Liver (tissue), 3 donors: Measurements from ENCODE around the gene CDKN3.

Experiments
- FOXA1 ChIP-seq: IDR thresholded peaks from 2 replicates; pipeline ENCODE4 v1.6.1; 2016; ENCODE audit warnings: antibody characterized with exemption
- GABPA ChIP-seq, 2 donors: IDR thresholded peaks in 1 of 2; conservative IDR thresholded peaks in 1 of 2; 2 replicates each; pipeline ENCODE4 v1.6.1; 2016; ENCODE audit warnings: antibody characterized with exemption in 2 of 2, mild to moderate bottlenecking in 1 of 2, moderate library complexity in 1 of 2
- HNF4A ChIP-seq, 2 donors: conservative IDR thresholded peaks; 2 replicates each; pipeline ENCODE4 v1.6.1; 2016; ENCODE audit warnings: antibody characterized with exemption in 2 of 2, mild to moderate bottlenecking in 2 of 2
- RAD21 ChIP-seq, 2 donors: IDR thresholded peaks; 2 replicates each; pipeline ENCODE4 v1.6.1; 2016; ENCODE audit warnings: antibody characterized with exemption in 2 of 2, mild to moderate bottlenecking in 2 of 2
- RXRA ChIP-seq, 2 donors: IDR thresholded peaks; 2 replicates each; pipeline ENCODE4 v1.6.1; 2017 to 2018; ENCODE audit warnings: antibody characterized with exemption in 2 of 2, mild to moderate bottlenecking in 1 of 2
- TAF1 ChIP-seq: conservative IDR thresholded peaks from 2 replicates; pipeline ENCODE4 v1.6.1; 2016; ENCODE audit warnings: antibody characterized with exemption, mild to moderate bottlenecking
- YY1 ChIP-seq: IDR thresholded peaks from 2 replicates; pipeline ENCODE4 v1.6.1; 2016; ENCODE audit warnings: antibody characterized with exemption, mild to moderate bottlenecking
- TF ChIP-seq, protein P1 (sequence below): IDR thresholded peaks from 2 replicates; pipeline ENCODE4 v1.6.1; 2016; ENCODE audit warnings: antibody characterized with exemption
- TF ChIP-seq, protein P2 (sequence below): fragments of 150-350 bp; IDR thresholded peaks from 2 replicates; pipeline ENCODE4 v1.5.1; 2017; ENCODE audit warnings: improper control_type of control experiment, low read depth, low read length; ENCODE audit not compliant: missing input control
- TF ChIP-seq, protein P3 (sequence below): IDR thresholded peaks from 2 replicates; pipeline ENCODE4 v1.6.1; 2016; ENCODE audit warnings: antibody characterized with exemption
- TF ChIP-seq, protein P4 (sequence below): IDR thresholded peaks from 2 replicates; pipeline ENCODE4 v1.6.1; 2016; ENCODE audit warnings: antibody characterized with exemption, mild to moderate bottlenecking
- TF ChIP-seq, protein P5 (sequence below): IDR thresholded peaks from 2 replicates; pipeline ENCODE4 v1.6.1; 2016; ENCODE audit warnings: antibody characterized with exemption
- donor health status: healthy.
- donor health status: healthy.

DNA sequence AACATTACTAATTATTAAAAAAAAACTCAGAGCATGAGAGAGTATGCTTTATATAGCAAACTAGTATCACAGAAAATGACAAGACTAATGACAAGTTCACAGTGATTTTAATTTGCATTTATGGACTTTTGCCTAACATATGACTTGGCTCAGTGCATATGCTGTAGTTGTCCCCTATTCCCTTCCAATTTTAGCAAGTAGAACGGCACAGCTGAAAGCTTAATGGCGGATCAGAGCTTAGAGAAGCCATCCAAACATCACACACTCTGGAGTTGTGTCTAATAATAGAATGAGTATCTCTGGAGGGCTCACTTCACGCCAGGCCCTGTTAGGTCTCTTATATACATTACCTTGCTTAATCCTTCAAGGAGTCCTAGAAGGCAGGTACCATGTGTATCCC, 31.1 kb downstream of the CDKN3 start:
- TF ChIP-seq, protein P1, sequence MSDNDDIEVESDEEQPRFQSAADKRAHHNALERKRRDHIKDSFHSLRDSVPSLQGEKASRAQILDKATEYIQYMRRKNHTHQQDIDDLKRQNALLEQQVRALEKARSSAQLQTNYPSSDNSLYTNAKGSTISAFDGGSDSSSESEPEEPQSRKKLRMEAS = no peak
- TF ChIP-seq FOXA1 = no peak
- TF ChIP-seq, protein P2, sequence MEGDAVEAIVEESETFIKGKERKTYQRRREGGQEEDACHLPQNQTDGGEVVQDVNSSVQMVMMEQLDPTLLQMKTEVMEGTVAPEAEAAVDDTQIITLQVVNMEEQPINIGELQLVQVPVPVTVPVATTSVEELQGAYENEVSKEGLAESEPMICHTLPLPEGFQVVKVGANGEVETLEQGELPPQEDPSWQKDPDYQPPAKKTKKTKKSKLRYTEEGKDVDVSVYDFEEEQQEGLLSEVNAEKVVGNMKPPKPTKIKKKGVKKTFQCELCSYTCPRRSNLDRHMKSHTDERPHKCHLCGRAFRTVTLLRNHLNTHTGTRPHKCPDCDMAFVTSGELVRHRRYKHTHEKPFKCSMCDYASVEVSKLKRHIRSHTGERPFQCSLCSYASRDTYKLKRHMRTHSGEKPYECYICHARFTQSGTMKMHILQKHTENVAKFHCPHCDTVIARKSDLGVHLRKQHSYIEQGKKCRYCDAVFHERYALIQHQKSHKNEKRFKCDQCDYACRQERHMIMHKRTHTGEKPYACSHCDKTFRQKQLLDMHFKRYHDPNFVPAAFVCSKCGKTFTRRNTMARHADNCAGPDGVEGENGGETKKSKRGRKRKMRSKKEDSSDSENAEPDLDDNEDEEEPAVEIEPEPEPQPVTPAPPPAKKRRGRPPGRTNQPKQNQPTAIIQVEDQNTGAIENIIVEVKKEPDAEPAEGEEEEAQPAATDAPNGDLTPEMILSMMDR = no peak
- TF ChIP-seq, protein P3, sequence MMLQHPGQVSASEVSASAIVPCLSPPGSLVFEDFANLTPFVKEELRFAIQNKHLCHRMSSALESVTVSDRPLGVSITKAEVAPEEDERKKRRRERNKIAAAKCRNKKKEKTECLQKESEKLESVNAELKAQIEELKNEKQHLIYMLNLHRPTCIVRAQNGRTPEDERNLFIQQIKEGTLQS = no peak
- no peak for TF ChIP-seq TAF1
- TF ChIP-seq, protein P4, sequence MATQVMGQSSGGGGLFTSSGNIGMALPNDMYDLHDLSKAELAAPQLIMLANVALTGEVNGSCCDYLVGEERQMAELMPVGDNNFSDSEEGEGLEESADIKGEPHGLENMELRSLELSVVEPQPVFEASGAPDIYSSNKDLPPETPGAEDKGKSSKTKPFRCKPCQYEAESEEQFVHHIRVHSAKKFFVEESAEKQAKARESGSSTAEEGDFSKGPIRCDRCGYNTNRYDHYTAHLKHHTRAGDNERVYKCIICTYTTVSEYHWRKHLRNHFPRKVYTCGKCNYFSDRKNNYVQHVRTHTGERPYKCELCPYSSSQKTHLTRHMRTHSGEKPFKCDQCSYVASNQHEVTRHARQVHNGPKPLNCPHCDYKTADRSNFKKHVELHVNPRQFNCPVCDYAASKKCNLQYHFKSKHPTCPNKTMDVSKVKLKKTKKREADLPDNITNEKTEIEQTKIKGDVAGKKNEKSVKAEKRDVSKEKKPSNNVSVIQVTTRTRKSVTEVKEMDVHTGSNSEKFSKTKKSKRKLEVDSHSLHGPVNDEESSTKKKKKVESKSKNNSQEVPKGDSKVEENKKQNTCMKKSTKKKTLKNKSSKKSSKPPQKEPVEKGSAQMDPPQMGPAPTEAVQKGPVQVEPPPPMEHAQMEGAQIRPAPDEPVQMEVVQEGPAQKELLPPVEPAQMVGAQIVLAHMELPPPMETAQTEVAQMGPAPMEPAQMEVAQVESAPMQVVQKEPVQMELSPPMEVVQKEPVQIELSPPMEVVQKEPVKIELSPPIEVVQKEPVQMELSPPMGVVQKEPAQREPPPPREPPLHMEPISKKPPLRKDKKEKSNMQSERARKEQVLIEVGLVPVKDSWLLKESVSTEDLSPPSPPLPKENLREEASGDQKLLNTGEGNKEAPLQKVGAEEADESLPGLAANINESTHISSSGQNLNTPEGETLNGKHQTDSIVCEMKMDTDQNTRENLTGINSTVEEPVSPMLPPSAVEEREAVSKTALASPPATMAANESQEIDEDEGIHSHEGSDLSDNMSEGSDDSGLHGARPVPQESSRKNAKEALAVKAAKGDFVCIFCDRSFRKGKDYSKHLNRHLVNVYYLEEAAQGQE = no peak
- no peak for TF ChIP-seq RAD21 (IDR thresholded peaks at IDR 0.05)
- no peak for TF ChIP-seq GABPA (IDR thresholded peaks at IDR 0.05 in 1 of 2, conservative IDR thresholded peaks at IDR 0.05 in 1 of 2)
- no peak for TF ChIP-seq RXRA (IDR thresholded peaks at IDR 0.05)
- no peak for TF ChIP-seq HNF4A (conservative IDR thresholded peaks at IDR 0.05)
- TF ChIP-seq YY1 = no peak
- TF ChIP-seq, protein P5, sequence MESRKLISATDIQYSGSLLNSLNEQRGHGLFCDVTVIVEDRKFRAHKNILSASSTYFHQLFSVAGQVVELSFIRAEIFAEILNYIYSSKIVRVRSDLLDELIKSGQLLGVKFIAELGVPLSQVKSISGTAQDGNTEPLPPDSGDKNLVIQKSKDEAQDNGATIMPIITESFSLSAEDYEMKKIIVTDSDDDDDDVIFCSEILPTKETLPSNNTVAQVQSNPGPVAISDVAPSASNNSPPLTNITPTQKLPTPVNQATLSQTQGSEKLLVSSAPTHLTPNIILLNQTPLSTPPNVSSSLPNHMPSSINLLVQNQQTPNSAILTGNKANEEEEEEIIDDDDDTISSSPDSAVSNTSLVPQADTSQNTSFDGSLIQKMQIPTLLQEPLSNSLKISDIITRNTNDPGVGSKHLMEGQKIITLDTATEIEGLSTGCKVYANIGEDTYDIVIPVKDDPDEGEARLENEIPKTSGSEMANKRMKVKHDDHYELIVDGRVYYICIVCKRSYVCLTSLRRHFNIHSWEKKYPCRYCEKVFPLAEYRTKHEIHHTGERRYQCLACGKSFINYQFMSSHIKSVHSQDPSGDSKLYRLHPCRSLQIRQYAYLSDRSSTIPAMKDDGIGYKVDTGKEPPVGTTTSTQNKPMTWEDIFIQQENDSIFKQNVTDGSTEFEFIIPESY = no peak
